Activated CD8-positive, alpha-beta T cell treated with anti-CD3 and anti-CD28 coated beads for 36 hours (primary cell): ENCODE data around the gene KHNYN. TPM values are rescaled to one million over a fixed set of nuclear protein-coding genes. Genes with fewer than 3 reads are reported as not detected.

ENCODE experiments used
- ATAC-seq: fragments of 200-7000 bp; cut with Tn5 transposase; one replicate; pipeline ENCODE4 v1.10.0; 2021; ENCODE audit warnings: mild to moderate bottlenecking, moderate library complexity
- CTCF ChIA-PET: fragments of 350-600 bp; sonication (Branson Sonifier 250); formaldehyde crosslinking; loops from one replicate; lab custom pipeline; 2021; ENCODE audit warnings: antibody characterized with exemption; lab: Charles Lee
- POLR2A ChIA-PET: fragments of 350-600 bp; sonication (Branson Sonifier 250); formaldehyde crosslinking; loops from one replicate; lab custom pipeline; 2021; ENCODE audit warnings: antibody characterized with exemption; lab: Charles Lee
- DNase-seq: peaks from one replicate; pipeline ENCODE4 v3.0.0-alpha.2; 2020
- H3K27ac Mint-ChIP-seq: one replicate; pipeline ENCODE4 v1.8.0; 2021; ENCODE audit warnings: mild to moderate bottlenecking, mixed read lengths
- H3K27me3 Mint-ChIP-seq: one replicate; pipeline ENCODE4 v1.8.0; 2021; ENCODE audit warnings: mixed read lengths
- H3K36me3 Mint-ChIP-seq: one replicate; pipeline ENCODE4 v1.8.0; 2021; ENCODE audit warnings: low read depth, mixed read lengths
- H3K4me1 Mint-ChIP-seq: one replicate; pipeline ENCODE4 v1.8.0; 2021; ENCODE audit warnings: low read depth, mixed read lengths
- H3K4me3 Mint-ChIP-seq: one replicate; pipeline ENCODE4 v1.8.0; 2021; ENCODE audit warnings: mild to moderate bottlenecking, moderate library complexity, mixed read lengths
- H3K9me3 Mint-ChIP-seq: one replicate; pipeline ENCODE4 v1.8.0; 2021; ENCODE audit warnings: mixed read lengths
- CTCF ChIP-seq: fragments of 200-600 bp; IDR thresholded peaks from one replicate; pipeline ENCODE4 v1.8.0; 2022; ENCODE audit warnings: antibody characterized with exemption, mild to moderate bottlenecking
- intact Hi-C: fragments of 100-400 bp; cut with micrococcal nuclease; formaldehyde crosslinking; loops from one replicate; pipeline ENCODE4 v1.10.0; 2022
- total RNA-seq, 2 experiments: library from RNA; stranded (reverse); gene quantifications; one replicate each; pipeline ENCODE4 v1.2.3, GENCODE V29; 2021

KHNYN gene
- total RNA-seq, 2 experiments from 2014 or later = 47.5 to 51.7 TPM

DNA sequence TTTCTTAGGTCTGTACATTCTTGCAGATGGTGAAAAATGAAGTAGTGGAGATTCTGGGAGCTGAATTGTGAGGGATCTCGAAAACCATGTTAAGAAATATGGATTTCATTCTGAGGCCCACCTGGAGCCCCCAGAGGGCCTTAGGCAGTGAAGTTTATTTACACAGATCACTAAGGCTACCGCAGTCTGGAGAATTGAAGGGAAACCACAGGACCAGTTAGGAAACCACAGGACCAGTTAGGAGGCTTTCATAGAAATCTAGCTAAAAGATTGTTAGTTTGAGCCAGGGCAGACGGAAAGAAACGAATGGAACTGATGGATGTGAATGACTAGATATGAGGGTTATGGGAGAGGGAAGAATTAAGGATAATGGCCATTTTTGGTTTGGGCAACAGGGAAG lies 7.5 kb upstream of the KHNYN start:
- Mint-ChIP-seq H3K4me3 (no peak overlapping the region), H3K27me3 (no peaks in the 10 kb centered on the region), H3K36me3 (no peaks in the 10 kb centered on the region), H3K4me1 (peaks cover 14% of the 10 kb centered on the region), H3K27ac (no peak overlapping the region), H3K9me3 (no peaks in the 10 kb centered on the region)
- ChIA-PET POLR2A (no interaction called here), CTCF (interaction anchor here (2.4 to 11.4 kb wide), 3 partner anchors 9 to 86 kb away, joined by 7 to 454 read pairs (median 43); partner anchors contain the start of genes ADCY4, CBLN3, KHNYN and RIPK3)
- intact Hi-C loops = no loop called here
- ATAC-seq = no peak
- DNase-seq = no peak
- TF ChIP-seq CTCF = no peak

DNA sequence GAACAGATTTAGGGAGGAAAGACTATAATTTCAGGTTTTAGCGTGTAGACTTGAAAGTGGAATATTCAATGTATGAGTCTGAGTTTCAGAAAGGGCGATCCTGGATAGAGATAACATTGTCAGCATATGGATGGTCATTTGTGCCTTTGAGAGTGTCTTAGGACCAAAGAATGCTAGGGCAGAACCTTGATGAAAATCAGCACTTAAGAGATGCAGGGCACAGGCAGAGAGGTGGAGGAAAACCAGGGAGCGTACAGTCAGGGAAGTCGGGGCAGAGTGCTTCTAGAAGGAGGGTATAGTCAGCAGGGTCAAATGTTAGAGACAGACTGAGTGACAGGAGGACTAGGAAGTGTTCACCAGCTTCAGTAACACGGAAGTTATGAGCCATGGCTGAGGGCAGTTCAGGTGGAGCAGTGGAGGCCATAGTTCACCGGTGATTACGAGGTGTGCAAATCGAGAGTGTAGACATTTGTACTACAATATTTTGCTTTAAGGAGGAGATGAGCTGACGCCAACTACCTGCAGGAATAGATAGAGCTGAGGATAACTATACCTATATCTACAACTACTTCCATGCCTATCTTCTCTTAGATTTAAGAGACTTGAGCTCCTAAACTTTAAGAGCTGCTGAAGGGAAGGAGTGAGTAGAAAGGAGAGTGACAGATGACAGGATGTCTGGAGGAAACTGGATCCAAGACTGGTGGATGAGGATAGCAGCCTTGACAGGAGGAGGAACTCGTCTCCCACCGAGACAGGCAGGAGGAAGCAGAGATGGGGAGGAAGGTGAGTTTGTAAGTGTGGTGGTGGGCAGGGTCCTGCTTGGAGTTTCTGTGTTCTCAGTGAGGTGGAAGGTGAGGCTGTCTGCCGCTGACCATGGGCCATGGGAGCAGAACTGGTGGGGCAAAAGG lies 6.8 kb upstream of the KHNYN start:
- ATAC-seq = no peak

GRCh38 chr14:24425704-24426103 lies 4.0 kb upstream of the KHNYN start:
- no peak for TF ChIP-seq CTCF
- Mint-ChIP-seq H3K27ac (peak overlapping the region; percentile 31), H3K27me3 (no peaks in the 10 kb centered on the region), H3K4me1 (peaks cover 23% of the 10 kb centered on the region), H3K36me3 (no peaks in the 10 kb centered on the region), H3K9me3 (no peaks in the 10 kb centered on the region), H3K4me3 (no peak overlapping the region)
- intact Hi-C loops = no loop called here
- CTCF ChIA-PET = interaction anchor here (0.9 to 11.4 kb wide), 7 partner anchors 11 to 118 kb away, joined by 3 to 454 read pairs (median 5); partner anchors contain the start of genes ADCY4, CIDEB and RIPK3
- POLR2A ChIA-PET = interaction anchor here (1.1 to 1.3 kb wide), 2 partner anchors 11 to 60 kb away, joined by 6 read pairs; no protein-coding TSS in a partner anchor
- no peak for ATAC-seq
- no peak for DNase-seq

More for the DNA sequence above, 6.8 kb upstream of the KHNYN start:
- H3K4me1 Mint-ChIP-seq = peaks cover 16% of the 10 kb centered on the region
- H3K27me3 Mint-ChIP-seq = no peaks in the 10 kb centered on the region
- intact Hi-C loops = no loop called here
- DNase-seq = no peak
- no peak overlapping the region for H3K27ac Mint-ChIP-seq
- POLR2A ChIA-PET = interaction anchor here (0.7 to 2.2 kb wide), 3 partner anchors 9 to 14 kb away, joined by 3 to 8 read pairs (median 5); no protein-coding TSS in a partner anchor
- no peak overlapping the region for H3K4me3 Mint-ChIP-seq
- no peaks in the 10 kb centered on the region for H3K36me3 Mint-ChIP-seq
- no peaks in the 10 kb centered on the region for H3K9me3 Mint-ChIP-seq
- no peak for TF ChIP-seq CTCF
- CTCF ChIA-PET = interaction anchor here (1.4 to 11.4 kb wide), 6 partner anchors 8 to 96 kb away, joined by 4 to 454 read pairs (median 18); partner anchors contain the start of genes ADCY4, CBLN3, KHNYN and RIPK3

GRCh38 chr14:24426150-24426911 lies 3.4 kb upstream of the KHNYN start:
- CTCF ChIA-PET = interaction anchor here (1.1 to 11.4 kb wide), 6 partner anchors 8 to 318 kb away, joined by 3 to 454 read pairs (median 8); partner anchors contain the start of genes ADCY4 and RIPK3
- ATAC-seq = no peak
- Mint-ChIP-seq H3K27ac (no peak overlapping the region), H3K9me3 (no peaks in the 10 kb centered on the region), H3K4me1 (peaks cover 27% of the 10 kb centered on the region), H3K36me3 (peaks cover 4% of the 10 kb centered on the region), H3K27me3 (no peaks in the 10 kb centered on the region), H3K4me3 (no peak overlapping the region)
- TF ChIP-seq CTCF = no peak
- no peak for DNase-seq
- POLR2A ChIA-PET = interaction anchor here (6.8 to 7.8 kb wide), 2 partner anchors 16 to 94 kb away, joined by 74 to 82 read pairs; partner anchors contain the start of genes ADCY4 and SDR39U1
- intact Hi-C loops = no loop called here
